Adipose tissue (tissue), 3 donors: ENCODE results near the gene GPRC5C. TPM values are rescaled to one million over a fixed set of nuclear protein-coding genes. Genes with fewer than 3 reads are reported as not detected.

Experiments used
- H3K27ac ChIP-seq: one replicate; pipeline ENCODE4 v1.5.1; 2013; ENCODE audit warnings: low read depth, low read length
- WGBS, 3 donors: extraction: QIAGEN DNeasy Blood & Tissue Kit; methylation state at CpG; one replicate each; pipeline ENCODE4 v1.1.7; 2013; 5-methylcytosine and 5-hydroxymethylcytosine counted together
- polyA plus RNA-seq, 3 donors: library from polyadenylated mRNA; stranded (reverse); fragments of 200-250 nt; gene quantifications; one replicate each; pipeline ENCODE4 v1.2.3, GENCODE V29; 2013
- donor health status: healthy with polysubstance abuse.
- donor health status: Bipolar disorder and iron deficiency.
- donor health status: healthy.

The GPRC5C gene, protein sequence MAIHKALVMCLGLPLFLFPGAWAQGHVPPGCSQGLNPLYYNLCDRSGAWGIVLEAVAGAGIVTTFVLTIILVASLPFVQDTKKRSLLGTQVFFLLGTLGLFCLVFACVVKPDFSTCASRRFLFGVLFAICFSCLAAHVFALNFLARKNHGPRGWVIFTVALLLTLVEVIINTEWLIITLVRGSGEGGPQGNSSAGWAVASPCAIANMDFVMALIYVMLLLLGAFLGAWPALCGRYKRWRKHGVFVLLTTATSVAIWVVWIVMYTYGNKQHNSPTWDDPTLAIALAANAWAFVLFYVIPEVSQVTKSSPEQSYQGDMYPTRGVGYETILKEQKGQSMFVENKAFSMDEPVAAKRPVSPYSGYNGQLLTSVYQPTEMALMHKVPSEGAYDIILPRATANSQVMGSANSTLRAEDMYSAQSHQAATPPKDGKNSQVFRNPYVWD
- polyA plus RNA-seq, result 10 to 100 TPM in 2 of 3 donors, 1 to 10 TPM in 1; 7.8 to 79.0 (median 35.5) TPM

GRCh38 chr17:74431568-74432423, at the start of gene GPRC5C:
TSS of gene GPRC5C (plus strand) at chr17:74432088. CDS start at chr17:74439777, 7,689 bp downstream.
- WGBS, 3 donors, result 1 to 2% (median 1%) methylated on average over 81 of the region's 81 CpGs
- H3K27ac ChIP-seq, result no peak within 1 kb of the TSS

GRCh38 chr17:74383141-74383540, 48.7 kb upstream of the GPRC5C start:
- WGBS, 3 donors, result 72 to 87% (median 87%) methylated on average over 5 of the region's 5 CpGs

DNA sequence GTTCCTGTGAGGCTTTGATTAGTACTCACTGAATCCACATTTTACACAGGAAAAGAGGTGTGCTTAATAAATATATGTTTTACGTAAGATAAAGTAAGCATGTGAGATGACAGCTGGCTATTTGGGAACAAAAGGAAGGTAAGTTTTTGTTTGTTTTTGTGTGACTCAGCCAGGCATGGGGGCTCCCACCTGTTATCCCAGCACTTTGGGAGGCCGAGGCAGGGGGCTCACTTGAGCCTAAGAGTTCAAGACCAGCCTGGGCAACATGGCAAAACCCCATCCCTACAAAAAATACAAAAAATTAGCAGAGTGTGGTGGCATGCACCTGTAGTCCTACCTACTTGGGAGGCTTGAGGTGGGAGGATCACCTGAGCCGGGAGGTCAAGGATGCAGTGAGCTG, 46.7 kb upstream of the GPRC5C start:
- WGBS, 3 donors, result 83 to 97% (median 88%) methylated on average over 3 of the region's 3 CpGs
- H3K27ac ChIP-seq, result no peak overlapping the region

More at GRCh38 chr17:74383141-74383540, 48.7 kb upstream of the GPRC5C start:
- no peak overlapping the region for H3K27ac ChIP-seq

- 29 to 74% (median 41%) methylated on average over 8 of the region's 8 CpGs for WGBS, 3 donors
- no peak overlapping the region for H3K27ac ChIP-seq
Observed at GRCh38 chr17:74386386-74386785, 45.5 kb upstream of the GPRC5C start.

GRCh38 chr17:74387365-74388218, 44.3 kb upstream of the GPRC5C start:
- 80 to 91% (median 87%) methylated on average over 17 of the region's 17 CpGs for WGBS, 3 donors
- no peak overlapping the region for H3K27ac ChIP-seq

- no peak overlapping the region for H3K27ac ChIP-seq
- WGBS, 3 donors, result 71 to 85% (median 81%) methylated on average over 12 of the region's 12 CpGs
Observed at GRCh38 chr17:74389084-74389753, 42.7 kb upstream of the GPRC5C start.

GRCh38 chr17:74389937-74390679, 41.8 kb upstream of the GPRC5C start:
- WGBS, 3 donors, result 76 to 89% (median 89%) methylated on average over 2 of the region's 2 CpGs
- H3K27ac ChIP-seq, result no peak overlapping the region

DNA sequence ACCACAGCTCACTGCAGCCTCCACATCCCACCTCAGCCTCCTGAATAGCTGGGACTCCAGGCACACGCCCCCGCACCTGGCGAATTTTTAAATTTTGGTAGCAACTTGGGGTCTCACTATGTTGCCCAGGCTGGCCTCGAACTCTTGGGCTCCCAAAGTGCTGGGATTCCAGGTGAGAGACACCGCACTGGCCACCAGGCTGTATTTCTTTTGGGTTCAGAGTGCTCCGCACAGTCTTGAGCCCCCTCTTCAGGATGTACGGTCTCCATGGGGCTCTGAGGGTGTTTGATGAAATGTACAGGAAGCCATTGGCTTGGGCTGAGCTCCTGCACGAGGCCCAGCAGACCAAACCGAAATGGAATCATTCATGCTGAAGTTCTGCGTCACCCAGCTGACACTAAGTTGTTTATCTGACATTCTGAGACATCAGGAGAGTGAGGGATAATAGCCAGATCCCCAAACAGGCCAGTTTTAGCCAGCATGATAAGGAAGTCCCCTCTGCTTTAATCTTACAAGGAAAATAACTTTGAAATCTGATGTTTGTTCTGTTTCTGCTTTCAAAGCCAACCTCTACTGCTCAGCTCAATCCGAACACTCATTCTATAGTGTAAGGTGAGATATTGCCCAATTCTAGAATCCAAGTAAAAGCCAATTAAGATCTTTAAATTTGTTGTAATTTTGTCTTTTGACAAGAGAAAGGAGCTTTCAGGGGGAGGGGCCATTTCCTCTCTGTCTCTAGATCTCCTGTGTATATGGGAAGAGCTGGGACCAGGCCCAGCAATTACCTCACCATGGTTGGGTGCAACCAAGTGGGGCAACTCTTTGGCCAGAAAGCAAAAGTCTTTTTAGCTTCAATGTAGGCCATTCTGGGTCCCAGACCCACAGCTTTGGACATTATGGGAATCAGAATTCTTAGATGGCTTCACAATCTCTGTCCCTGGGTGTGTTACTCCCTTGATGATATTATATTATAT, 40.9 kb upstream of the GPRC5C start:
- no peak overlapping the region for H3K27ac ChIP-seq
- WGBS, 3 donors, result 79 to 85% (median 84%) methylated on average over 11 of the region's 11 CpGs

- H3K27ac ChIP-seq, result no peak overlapping the region
- WGBS, 3 donors, result 36 to 84% (median 36%) methylated on average over 5 of the region's 5 CpGs
Observed at GRCh38 chr17:74391771-74392170, 40.1 kb upstream of the GPRC5C start.

DNA sequence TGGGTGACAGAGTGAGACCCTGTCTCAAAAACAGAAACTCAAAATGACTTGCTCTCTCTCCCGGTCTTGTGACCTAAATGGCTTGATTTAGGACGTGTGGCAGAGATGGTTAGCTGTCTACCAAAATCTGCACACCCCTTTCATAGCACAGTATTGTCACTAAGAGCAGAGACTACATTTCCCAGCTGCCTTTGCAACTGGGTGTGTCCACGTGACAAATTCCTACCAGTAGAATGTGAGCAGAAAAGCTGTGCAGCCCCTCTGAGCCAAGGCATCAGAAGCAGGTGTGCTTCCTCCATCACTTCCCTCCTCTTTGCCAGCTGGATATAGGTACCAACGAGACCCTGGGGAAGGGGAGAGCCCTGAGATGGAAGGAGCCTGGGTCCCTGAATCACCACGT, 39.0 kb upstream of the GPRC5C start:
- H3K27ac ChIP-seq, result no peak overlapping the region
- WGBS, 3 donors, result 65 to 84% (median 82%) methylated on average over 5 of the region's 5 CpGs

DNA sequence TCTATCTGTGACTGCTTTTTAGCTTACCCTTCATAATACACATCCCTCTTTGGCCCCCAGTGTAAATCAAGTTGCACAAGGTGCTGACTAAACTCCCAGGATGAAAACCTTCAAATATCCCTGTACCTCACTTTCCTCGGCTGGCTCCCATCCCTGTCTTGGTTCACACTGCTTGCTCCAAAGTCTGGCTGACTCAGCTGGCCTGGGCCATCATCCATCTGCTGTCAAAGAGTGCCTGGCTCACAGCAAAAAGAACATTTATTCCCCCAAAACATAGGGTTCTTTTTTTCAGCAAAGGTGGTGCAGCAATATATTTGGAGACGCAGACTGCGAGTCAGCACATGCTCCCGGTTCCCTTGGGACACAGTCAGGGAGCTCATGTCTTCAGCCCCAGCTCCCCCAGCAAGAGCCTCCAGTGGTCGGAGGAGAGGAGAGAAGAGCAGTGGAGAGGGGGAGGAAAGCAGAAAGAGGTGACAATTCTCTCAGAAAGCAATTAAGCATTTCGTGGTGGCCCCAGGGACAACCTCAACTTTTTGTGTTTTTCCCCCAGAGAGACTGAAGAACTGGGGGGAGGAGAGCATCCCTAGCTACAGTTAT, 38.4 kb upstream of the GPRC5C start:
- H3K27ac ChIP-seq, result no peak overlapping the region
- 61 to 86% (median 73%) methylated on average over 6 of the region's 6 CpGs for WGBS, 3 donors

GRCh38 chr17:74394275-74394950, 37.5 kb upstream of the GPRC5C start:
- WGBS, 3 donors, result 82 to 89% (median 84%) methylated on average over 12 of the region's 12 CpGs
- H3K27ac ChIP-seq, result no peak overlapping the region

DNA sequence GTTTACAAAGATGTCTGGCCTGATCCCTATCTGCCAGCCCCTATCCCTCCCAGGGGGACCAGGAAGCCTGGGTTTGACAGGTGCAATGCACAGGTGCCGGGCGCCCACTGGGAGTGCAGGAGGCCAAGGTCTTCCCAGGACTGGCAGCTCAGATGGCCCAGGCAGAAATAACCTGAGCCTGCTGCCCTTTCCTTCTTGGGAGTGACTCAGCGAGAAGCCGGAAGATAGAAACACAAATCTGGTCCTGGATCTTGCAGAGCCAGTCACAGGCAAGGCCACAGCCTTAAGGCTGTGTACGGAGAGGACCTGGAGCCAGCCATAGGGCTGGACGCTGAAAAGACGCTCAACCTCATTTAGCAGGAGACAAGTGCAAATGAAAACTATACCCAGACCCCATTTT, 36.9 kb upstream of the GPRC5C start:
- WGBS, 3 donors, result 39 to 84% (median 73%) methylated on average over 7 of the region's 7 CpGs
- H3K27ac ChIP-seq, result no peak overlapping the region

GRCh38 chr17:74396567-74396966, 35.3 kb upstream of the GPRC5C start:
- WGBS, 3 donors, result 87 to 93% (median 91%) methylated on average over 4 of the region's 4 CpGs
- H3K27ac ChIP-seq, result no peak overlapping the region

GRCh38 chr17:74402048-74402447, 29.8 kb upstream of the GPRC5C start:
- no peak overlapping the region for H3K27ac ChIP-seq
- 83 to 96% (median 87%) methylated on average over 7 of the region's 7 CpGs for WGBS, 3 donors
